Amniotic epithelial cell (primary cell): ENCODE results near the gene SIRT2.
"Not testable (repeated sequence)": the region's sequence is repeated elsewhere in the genome, so short reads cannot be mapped to it uniquely, and the experiment has no call there.

Source experiments
- DNase-seq: peaks from one replicate; pipeline ENCODE4 v3.0.0-alpha.2; 2010; ENCODE audit warnings: low read depth

SIRT2 gene

GRCh38 chr19:38867171-38867780, 32.1 kb downstream of the SIRT2 start:
- no peak for DNase-seq

GRCh38 chr19:38862321-38863059, 36.9 kb downstream of the SIRT2 start:
- DNase-seq = peak; percentile 81

- no peak for DNase-seq
These were observed 38.0 kb downstream of the SIRT2 start for GRCh38 chr19:38861368-38861767.

GRCh38 chr19:38859631-38860204, 39.7 kb downstream of the SIRT2 start:
- DNase-seq = peak; percentile 64

- no peak for DNase-seq
These were observed 42.6 kb downstream of the SIRT2 start for GRCh38 chr19:38856813-38857212.

- not testable (repeated sequence) for DNase-seq
These were observed 43.7 kb downstream of the SIRT2 start for GRCh38 chr19:38855751-38856150.

GRCh38 chr19:38854961-38855360, 44.5 kb downstream of the SIRT2 start:
- not testable (repeated sequence) for DNase-seq

GRCh38 chr19:38853214-38853613, 46.2 kb downstream of the SIRT2 start:
- no peak for DNase-seq

- DNase-seq = peak; percentile 43
These were observed 47.0 kb downstream of the SIRT2 start for GRCh38 chr19:38852231-38853044.

- DNase-seq = peak; percentile 84
These were observed 47.7 kb downstream of the SIRT2 start for GRCh38 chr19:38851622-38852230.

- no peak for DNase-seq
These were observed 48.3 kb downstream of the SIRT2 start for GRCh38 chr19:38850976-38851621.

- DNase-seq = peak; percentile 100
These were observed 48.9 kb downstream of the SIRT2 start for GRCh38 chr19:38850436-38850975.

- no peak for DNase-seq
These were observed 49.5 kb downstream of the SIRT2 start, which contains the start of gene HNRNPL for GRCh38 chr19:38849860-38850435. Gene HNRNPL (minus strand): TSS chr19:38849986. CDS start chr19:38849966, 20 bp downstream.

GRCh38 chr19:38849147-38849859, 50.1 kb downstream of the SIRT2 start:
- peak; percentile 87 for DNase-seq

- DNase-seq = no peak
These were observed 50.9 kb downstream of the SIRT2 start for GRCh38 chr19:38848299-38849146.

GRCh38 chr19:38846097-38846496, 53.3 kb downstream of the SIRT2 start:
- DNase-seq = no peak

GRCh38 chr19:38845374-38846024, 53.9 kb downstream of the SIRT2 start:
- DNase-seq = no peak

- no peak for DNase-seq
These were observed 55.2 kb downstream of the SIRT2 start for GRCh38 chr19:38844093-38844686.
